NCI-H1417 treated with DMSO at 0.1 percent for 48 hours (cell line): ENCODE data around the gene CYP46A1.
"Not testable (repeated sequence)": the region's sequence is repeated elsewhere in the genome, so short reads cannot be mapped to it uniquely, and the experiment has no call there.

Source experiments
- DNase-seq: peaks from one replicate; lab custom pipeline; 2025; lab: John Stamatoyannopoulos, UW

CYP46A1 gene

GRCh38 chr14:99657645-99658155, 26.4 kb upstream of the CYP46A1 start:
- no peak for DNase-seq

- DNase-seq: no peak
Observed at GRCh38 chr14:99658218-99658845, 25.8 kb upstream of the CYP46A1 start.

- no peak for DNase-seq
Observed at GRCh38 chr14:99659333-99659741, 24.8 kb upstream of the CYP46A1 start.

GRCh38 chr14:99660006-99660566, 24.0 kb upstream of the CYP46A1 start:
- DNase-seq: no peak

GRCh38 chr14:99660794-99661193, 23.3 kb upstream of the CYP46A1 start:
- no peak for DNase-seq

- DNase-seq: not testable (repeated sequence)
Observed at GRCh38 chr14:99661206-99661605, 22.9 kb upstream of the CYP46A1 start.

GRCh38 chr14:99662846-99663245, 21.3 kb upstream of the CYP46A1 start:
- no peak for DNase-seq

- DNase-seq: no peak
Observed at GRCh38 chr14:99663386-99664057, 20.6 kb upstream of the CYP46A1 start.

GRCh38 chr14:99664058-99664936, 19.8 kb upstream of the CYP46A1 start:
- DNase-seq: no peak

- no peak for DNase-seq
Observed at GRCh38 chr14:99664937-99665273, 19.2 kb upstream of the CYP46A1 start.

GRCh38 chr14:99666533-99666932, 17.6 kb upstream of the CYP46A1 start:
- no peak for DNase-seq

- no peak for DNase-seq
Observed at GRCh38 chr14:99667045-99667444, 17.1 kb upstream of the CYP46A1 start.

GRCh38 chr14:99667821-99668220, 16.3 kb upstream of the CYP46A1 start:
- DNase-seq: no peak

- DNase-seq: no peak
Observed at GRCh38 chr14:99668307-99669295, 15.5 kb upstream of the CYP46A1 start.

- DNase-seq: no peak
Observed at GRCh38 chr14:99670361-99671234, 13.5 kb upstream of the CYP46A1 start.

- no peak for DNase-seq
Observed at GRCh38 chr14:99671235-99672224, 12.6 kb upstream of the CYP46A1 start.

- no peak for DNase-seq
Observed at GRCh38 chr14:99672506-99673304, 11.4 kb upstream of the CYP46A1 start.
